ENCODE measurements around the gene SOD3. TPM values are rescaled to one million over a fixed set of nuclear protein-coding genes. Genes with fewer than 3 reads are reported as not detected.

SOD3 gene
- total and polyA plus RNA-seq, 2 of the 4 experiments (the other 2 are of a cell fraction): 0.36 to 5.8 TPM

GRCh38 chr4:24781999-24782745 is 13.2 kb upstream of the SOD3 start:
- H2BK120ac ChIP-seq (ENCODE audit: low read depth, low read length): no peak overlapping the region
- TF ChIP-seq MAZ (IDR thresholded peaks at IDR 0.05; ENCODE audit: borderline replicate concordance, low read depth, low read length) (no peak), NFE2L2 (IDR thresholded peaks at IDR 0.05; ENCODE audit: low read depth, low read length) (no peak), MAFK (IDR thresholded peaks at IDR 0.05; ENCODE audit: low read depth, low read length) (no peak), MXI1 (IDR thresholded peaks at IDR 0.05; ENCODE audit: borderline replicate concordance, low read depth, low read length) (no peak), CHD1 (IDR thresholded peaks at IDR 0.05; ENCODE audit: low read depth, low read length) (no peak), FOS (IDR thresholded peaks at IDR 0.05; ENCODE audit: low read depth, low read length) (no peak), CTCF (conservative IDR thresholded peaks at IDR 0.05; ENCODE audit: low read depth, low read length) (no peak), BHLHE40 (IDR thresholded peaks at IDR 0.05; ENCODE audit: low read depth, low read length) (no peak), USF2 (IDR thresholded peaks at IDR 0.05; ENCODE audit: low read depth, low read length) (no peak), SMC3 (IDR thresholded peaks at IDR 0.05; ENCODE audit: low read depth, low read length) (no peak)
- no CpG with 5 or more reads among the region's 6 CpGs for WGBS, 2 experiments (ENCODE audit: extremely low coverage in 2 of 2, insufficient read length in 1 of 2)
- no peak overlapping the region for H2BK5ac ChIP-seq (ENCODE audit: low read depth, low read length, poor library complexity, severe bottlenecking)
- H3K9ac ChIP-seq (ENCODE audit: low read depth, low read length): no peak overlapping the region
- H3K4me1 ChIP-seq (ENCODE audit: control insufficient read depth, insufficient read depth, low read length): peaks cover 18% of the 10 kb centered on the region
- H3K9me1 ChIP-seq (ENCODE audit: insufficient read depth, low read length): peaks cover 3% of the 10 kb centered on the region
- no peaks in the 10 kb centered on the region for H3K36me3 ChIP-seq (ENCODE audit: control insufficient read depth, insufficient read depth, low read length)
- dilution Hi-C loops (cut with HindIII; ENCODE audit: low sequenced_read_pairs, unreplicated experiment): no loop called here
- H3K27ac ChIP-seq (ENCODE audit: insufficient read depth, low read length): no peak overlapping the region
- H2BK15ac ChIP-seq (ENCODE audit: low read depth, low read length): no peak overlapping the region
- no peaks in the 10 kb centered on the region for H3K27me3 ChIP-seq (ENCODE audit: control insufficient read depth, insufficient read depth, low read length)
- intact Hi-C loops (cut with micrococcal nuclease): no loop called here
- H4K5ac ChIP-seq (ENCODE audit: low read depth, low read length): no peak overlapping the region
- H3K14ac ChIP-seq (replicated peaks; ENCODE audit: low read depth, low read length): no peak overlapping the region
- no peak overlapping the region for H2AK5ac ChIP-seq (ENCODE audit: low read depth, low read length)
- H3K56ac ChIP-seq (ENCODE audit: extremely low read depth, insufficient read depth, low read length): no peak overlapping the region
- H2AK9ac ChIP-seq (replicated peaks; ENCODE audit: low read depth, low read length, poor library complexity): no peak overlapping the region
- in situ Hi-C loops (cut with MboI; ENCODE audit: low sequenced_read_pairs): no loop called here
- CTCF ChIA-PET: interaction anchor here (1.0 to 1.8 kb wide), 2 partner anchors 11 to 21 kb away, joined by 3 to 8 read pairs; no protein-coding TSS in a partner anchor
- no peak overlapping the region for H3K4ac ChIP-seq (ENCODE audit: low read depth, low read length)
- ATAC-seq (ENCODE audit: low read depth) (no peak), DNase-seq (no peak)
- no peaks in the 10 kb centered on the region; the same call in 1 of the 2 replicates for H3K9me3 ChIP-seq (ENCODE audit: control insufficient read depth, insufficient read depth, low read length)
- no peaks in the 10 kb centered on the region for H3K79me1 ChIP-seq (ENCODE audit: low read depth in 1 of 2, low read length in 2 of 2)
- H2BK20ac ChIP-seq (ENCODE audit: low read depth, low read length): no peak overlapping the region
- no peak overlapping the region for H3K4me2 ChIP-seq (ENCODE audit: low read depth, low read length)
- no peak overlapping the region for H3K4me3 ChIP-seq (ENCODE audit: insufficient read depth, low read depth, low read length)
- no peak overlapping the region for H3K23ac ChIP-seq (ENCODE audit: low read depth, low read length)
- H3K18ac ChIP-seq (ENCODE audit: low read depth, low read length): no peak overlapping the region; the same call in 1 of the 2 replicates
- H2AFZ ChIP-seq (replicated peaks; ENCODE audit: low read length, poor library complexity): no peak overlapping the region
- POLR2A ChIA-PET (ENCODE audit: unreplicated experiment): no interaction called here
- no peak overlapping the region for H4K91ac ChIP-seq (ENCODE audit: insufficient read depth, low read depth, low read length)
- BruUV-seq (replicated peaks): no TSS peak
- no peaks in the 10 kb centered on the region for H4K20me1 ChIP-seq (ENCODE audit: insufficient read depth, low read length)
- no peak overlapping the region for H4K8ac ChIP-seq (ENCODE audit: low read depth in 2 of 2, low read length in 2 of 2)
